SU-DHL-6 (cell line): ENCODE data around the gene ZXDC.

Source experiments
- H2AFZ ChIP-seq: fragments of 200-600 bp; sonication (generic); 2 replicates; pipeline ENCODE4 v1.6.1; 2014; ENCODE audit warnings: low read depth, mild to moderate bottlenecking, moderate library complexity, mixed read lengths, antibody characterized with exemption, low read length; ENCODE audit not compliant: severe bottlenecking
- H3F3A ChIP-seq: fragments of 200-600 bp; shearing (Covaris generic); 2 replicates; pipeline ENCODE4 v1.6.0; 2016; ENCODE audit warnings: antibody characterized with exemption, mild to moderate bottlenecking; ENCODE audit not compliant: insufficient read depth
- H3K27ac ChIP-seq: fragments of 200-600 bp; sonication (generic); 2 replicates; pipeline ENCODE4 v1.5.1; 2016; ENCODE audit warnings: low read depth, mild to moderate bottlenecking, low read length, moderate library complexity, mixed read lengths
- H3K27me3 ChIP-seq: fragments of 200-600 bp; sonication (generic), shearing (Covaris generic); 2 replicates; pipeline ENCODE4 v1.6.0; 2014; ENCODE audit warnings: mild to moderate bottlenecking, low read length
- H3K36me3 ChIP-seq: fragments of 200-600 bp; sonication (generic); 2 replicates; pipeline ENCODE4 v1.6.1; 2014; ENCODE audit warnings: mild to moderate bottlenecking, low read length, mixed read lengths
- H3K4me2 ChIP-seq: fragments of 300-600, 200-600 bp; shearing (Covaris generic), sonication (generic); 2 replicates; pipeline ENCODE4 v1.6.0; 2014; ENCODE audit warnings: low read length, low read depth, mild to moderate bottlenecking; ENCODE audit not compliant: poor library complexity, severe bottlenecking
- H3K4me3 ChIP-seq: fragments of 200-600 bp; sonication (generic); 2 replicates; pipeline ENCODE4 v1.5.1; 2014; ENCODE audit warnings: antibody characterized with exemption, low read length, mild to moderate bottlenecking, mixed read lengths; ENCODE audit not compliant: insufficient read depth, poor library complexity, severe bottlenecking
- H3K79me2 ChIP-seq: fragments of 200-600 bp; sonication (generic); 2 replicates; pipeline ENCODE4 v1.6.1; 2014; ENCODE audit warnings: mild to moderate bottlenecking, low read length, moderate library complexity; ENCODE audit not compliant: insufficient read depth
- H3K9ac ChIP-seq: fragments of 200-600 bp; sonication (generic); 2 replicates; pipeline ENCODE4 v1.7.0; 2014; ENCODE audit warnings: mild to moderate bottlenecking, low read length
- H3K9me2 ChIP-seq: fragments of 200-600 bp; sonication (generic); replicated peaks from 2 replicates; pipeline ENCODE4 v1.6.1; 2014; ENCODE audit warnings: low read length; ENCODE audit not compliant: insufficient read depth
- H3K9me3 ChIP-seq: fragments of 200-600 bp; sonication (generic); 2 replicates; pipeline ENCODE4 v1.6.1; 2014; ENCODE audit warnings: low read length, mixed read lengths; ENCODE audit not compliant: insufficient read depth
- H4K20me1 ChIP-seq: fragments of 200-600 bp; sonication (generic); 2 replicates; pipeline ENCODE4 v1.6.1; 2014; ENCODE audit warnings: low read depth, mild to moderate bottlenecking, antibody characterized with exemption, low read length, moderate library complexity, mixed read lengths
- CTCF ChIP-seq: fragments of 200-600 bp; sonication (generic); IDR thresholded peaks from one replicate; pipeline ENCODE4 v1.5.1; 2017; ENCODE audit warnings: antibody characterized with exemption, mild to moderate bottlenecking, low read length, moderate library complexity; ENCODE audit not compliant: insufficient read depth, poor library complexity, severe bottlenecking
- EZH2phosphoT487 ChIP-seq: fragments of 200-600 bp; sonication (generic), shearing (Covaris generic); conservative IDR thresholded peaks from 2 replicates; pipeline ENCODE4 v1.6.1; 2018; ENCODE audit warnings: mild to moderate bottlenecking, antibody characterized with exemption, low read length, moderate library complexity, mixed read lengths

ZXDC gene

GRCh38 chr3:126486360-126486847 is 10.7 kb upstream of the ZXDC start:
- Histone ChIP-seq H2AFZ (no peak overlapping the region), H3K9ac (no peak overlapping the region), H3K27ac (no peak overlapping the region), H3K79me2 (no peaks in the 10 kb centered on the region), H3K36me3 (no peaks in the 10 kb centered on the region), H3K27me3 (no peaks in the 10 kb centered on the region), H3K4me3 (no peak overlapping the region), H3K9me3 (no peaks in the 10 kb centered on the region), H3F3A (no peaks in the 10 kb centered on the region), H4K20me1 (no peaks in the 10 kb centered on the region), H3K4me2 (no peak overlapping the region), H3K9me2 (no peaks in the 10 kb centered on the region)
- TF ChIP-seq CTCF, result no peak
- TF ChIP-seq EZH2phosphoT487, result no peak

- Histone ChIP-seq H4K20me1 (no peaks in the 10 kb centered on the region), H3K27ac (no peak overlapping the region), H3F3A (no peaks in the 10 kb centered on the region), H2AFZ (no peak overlapping the region), H3K9ac (no peak overlapping the region), H3K9me3 (no peaks in the 10 kb centered on the region), H3K27me3 (no peaks in the 10 kb centered on the region), H3K4me3 (no peak overlapping the region), H3K79me2 (no peaks in the 10 kb centered on the region), H3K4me2 (no peak overlapping the region), H3K9me2 (no peaks in the 10 kb centered on the region), H3K36me3 (no peaks in the 10 kb centered on the region)
- TF ChIP-seq EZH2phosphoT487 (no peak), CTCF (no peak)
Measured at GRCh38 chr3:126485956-126486355, 10.3 kb upstream of the ZXDC start.

GRCh38 chr3:126485176-126485897 is 9.6 kb upstream of the ZXDC start:
- no peak overlapping the region for H3K4me3 ChIP-seq

More at GRCh38 chr3:126485176-126485897, 9.6 kb upstream of the ZXDC start:
- no peak overlapping the region for H3K27ac ChIP-seq
- H4K20me1 ChIP-seq, result no peaks in the 10 kb centered on the region
- H3K9me2 ChIP-seq, result no peaks in the 10 kb centered on the region
- no peak overlapping the region for H3K4me2 ChIP-seq
- H3F3A ChIP-seq, result no peaks in the 10 kb centered on the region
- no peak overlapping the region for H2AFZ ChIP-seq
- no peaks in the 10 kb centered on the region for H3K27me3 ChIP-seq
- H3K36me3 ChIP-seq, result no peaks in the 10 kb centered on the region
- H3K9me3 ChIP-seq, result no peaks in the 10 kb centered on the region
- H3K79me2 ChIP-seq, result no peaks in the 10 kb centered on the region
- no peak overlapping the region for H3K9ac ChIP-seq
- TF ChIP-seq CTCF (no peak), EZH2phosphoT487 (no peak)
